HG03575 (cell line): ENCODE measurements around the gene TRIM65.

Source experiments
- ATAC-seq: cut with Tn5 transposase; IDR thresholded peaks from one replicate; pipeline ENCODE4 v1.9.1; 2021; ENCODE audit not compliant: unreplicated experiment, insufficient number of reproducible peaks, low FRiP score; ENCODE audit errors: extremely low read depth

The TRIM65 gene

DNA sequence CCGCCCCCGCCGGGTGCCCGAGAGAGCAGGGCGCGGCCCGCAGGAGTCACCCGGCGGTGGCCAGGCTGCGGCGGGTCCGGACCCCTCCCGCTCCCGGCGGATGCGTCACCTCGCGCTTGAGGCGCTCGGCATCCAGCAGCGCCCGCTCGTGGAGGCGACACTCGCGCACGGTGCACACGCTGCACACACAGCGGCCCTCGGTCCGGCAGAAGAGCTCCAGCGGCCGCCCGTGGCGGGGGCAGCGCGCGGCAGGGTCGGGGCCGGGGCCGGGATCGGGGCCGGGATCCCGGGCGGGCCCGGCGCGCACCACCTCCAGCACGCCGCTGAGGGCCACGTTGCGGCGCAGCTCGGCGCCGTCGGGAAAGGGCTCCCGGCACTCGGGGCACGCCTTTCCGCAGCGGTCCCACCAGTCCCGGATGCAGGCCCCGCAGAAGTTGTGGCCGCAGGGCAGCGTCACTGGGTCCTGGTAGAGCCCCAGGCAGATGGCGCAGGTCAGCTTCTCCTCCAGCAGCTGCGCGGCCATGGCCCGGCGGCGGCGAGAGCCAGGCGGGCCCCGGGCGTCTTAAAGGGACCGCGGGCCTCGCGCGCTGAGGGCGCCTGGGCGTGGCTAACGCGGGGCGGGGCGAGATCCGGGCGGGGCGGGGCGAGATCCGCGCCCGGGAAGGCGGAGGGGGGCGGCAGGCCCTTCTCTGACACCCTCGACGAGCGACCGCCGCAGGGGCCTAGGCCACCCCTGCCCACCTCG, at the start of gene TRIM65:
Gene TRIM65, minus strand, starts transcription at position 537 of the 745 bp plus-strand sequence. Its CDS starts 14 bp downstream, at position 523.
- ATAC-seq: no peak

DNA sequence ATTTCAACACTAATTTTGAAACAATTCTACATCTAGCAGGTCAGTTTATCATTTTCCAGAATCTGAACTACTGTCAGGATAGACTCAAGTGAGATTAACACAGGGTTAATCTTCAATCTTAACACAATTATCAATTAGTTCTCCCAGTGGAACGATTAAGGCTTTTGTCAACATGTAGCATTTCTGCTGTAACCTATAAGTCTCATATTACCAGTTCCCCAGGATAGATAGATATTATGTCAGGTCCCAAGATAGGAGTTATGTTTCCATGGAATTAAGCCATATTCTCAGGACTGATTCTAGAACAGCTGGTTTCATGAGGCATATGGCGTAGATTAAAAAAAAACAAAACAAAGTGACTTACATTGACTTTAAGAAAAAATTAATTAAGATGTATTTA, 48.5 kb upstream of the TRIM65 start:
- ATAC-seq: no peak

GRCh38 chr17:75943491-75943890, 46.7 kb upstream of the TRIM65 start:
- no peak for ATAC-seq

GRCh38 chr17:75942473-75942872, 45.7 kb upstream of the TRIM65 start:
- no peak for ATAC-seq

DNA sequence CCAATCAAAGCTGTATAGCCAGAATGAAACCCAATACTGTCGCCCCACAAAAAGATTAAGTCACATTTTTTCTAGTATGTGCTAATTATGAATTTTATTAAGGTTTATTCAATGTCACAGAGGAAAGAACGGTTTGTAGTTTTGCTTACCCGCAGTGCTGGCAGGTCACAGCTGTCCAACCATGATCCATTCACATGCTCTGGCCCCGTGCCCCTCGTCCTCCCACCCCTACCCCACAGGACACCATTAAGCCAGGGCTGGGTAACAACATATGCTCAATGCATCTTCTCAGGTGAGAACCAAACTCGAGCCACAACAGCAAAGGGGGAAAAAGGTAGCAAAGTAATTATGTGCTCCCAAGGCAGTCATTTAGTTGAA, 44.7 kb upstream of the TRIM65 start:
- ATAC-seq: no peak

- no peak for ATAC-seq
Observed at GRCh38 chr17:75940727-75941441, 44.1 kb upstream of the TRIM65 start, which contains the start of gene FBF1. TSS of gene FBF1 (minus strand) at chr17:75941042. CDS start at chr17:75938149, 2,893 bp downstream.

GRCh38 chr17:75937652-75938051, 40.9 kb upstream of the TRIM65 start:
- no peak for ATAC-seq

- no peak for ATAC-seq
Observed at GRCh38 chr17:75933808-75934207, 37.1 kb upstream of the TRIM65 start.

GRCh38 chr17:75932852-75933251, 36.1 kb upstream of the TRIM65 start:
- no peak for ATAC-seq

DNA sequence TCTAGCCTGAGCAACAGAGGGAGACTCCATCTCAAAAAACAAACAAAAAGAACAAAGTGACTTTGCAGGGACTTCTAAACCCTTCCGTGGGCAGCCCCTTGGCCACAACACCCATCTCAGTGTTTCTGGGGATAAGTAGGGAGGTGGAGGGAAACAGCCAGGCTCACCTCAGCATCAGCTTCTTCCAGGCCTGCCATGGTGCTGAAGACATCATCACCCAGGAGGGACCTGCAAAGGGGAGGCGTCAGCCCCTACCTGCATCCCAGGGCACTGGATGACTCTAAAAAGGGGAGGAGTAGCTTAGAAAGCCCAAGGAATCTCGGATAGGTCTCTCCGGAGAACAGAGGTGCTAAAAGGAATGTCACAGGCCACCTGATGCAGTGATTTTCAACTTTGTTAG, 34.3 kb upstream of the TRIM65 start:
- no peak for ATAC-seq

DNA sequence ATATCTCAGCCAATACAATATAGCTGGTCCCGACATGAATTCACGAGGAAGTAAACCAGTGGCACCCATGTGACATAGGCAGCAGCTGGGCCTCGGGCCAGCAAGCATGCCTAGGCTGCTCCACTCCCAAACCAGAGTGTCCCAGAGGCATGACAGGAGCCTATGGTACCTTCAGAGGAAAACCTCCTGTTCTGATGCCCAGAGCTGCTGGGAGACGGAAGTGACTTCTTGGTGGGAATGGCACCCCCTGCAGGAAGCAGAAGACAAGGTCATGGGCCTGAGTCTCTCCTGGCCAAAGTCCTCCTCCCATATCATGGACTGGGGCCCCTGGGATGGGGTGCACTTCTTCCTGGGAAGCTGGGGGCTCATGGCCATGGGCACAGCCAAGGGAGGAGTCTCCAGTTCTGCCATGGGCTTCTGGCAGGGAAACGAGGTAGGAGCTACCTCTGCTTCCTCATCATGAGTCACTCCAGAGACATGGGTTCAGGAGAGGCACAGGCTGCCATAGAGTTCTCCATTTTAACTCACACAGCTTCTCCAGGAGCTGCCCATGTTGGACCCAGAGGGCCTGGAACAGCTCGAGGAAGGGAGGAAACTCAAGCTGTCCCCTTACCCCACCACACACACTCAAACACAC, 30.7 kb upstream of the TRIM65 start:
- ATAC-seq: no peak

DNA sequence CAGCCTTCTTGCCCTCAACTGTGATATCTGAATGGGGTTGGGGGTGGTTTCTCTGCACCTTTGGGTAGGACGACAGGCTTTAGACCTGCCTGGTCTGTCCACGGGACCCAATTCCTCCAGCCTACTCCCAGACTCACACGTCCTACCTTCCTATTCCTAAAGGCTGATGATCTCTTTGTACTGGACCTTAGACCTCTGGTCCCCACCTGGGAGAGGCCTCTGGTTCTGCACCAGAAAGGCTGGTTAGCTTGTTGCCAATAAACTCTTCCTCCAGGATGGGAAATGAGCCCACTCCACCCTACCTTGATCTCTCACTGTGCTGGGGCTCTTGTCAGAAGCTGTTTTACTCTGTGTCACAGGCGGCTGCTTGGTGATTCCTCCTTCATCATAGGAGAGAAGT, 29.7 kb upstream of the TRIM65 start:
- no peak for ATAC-seq

GRCh38 chr17:75925912-75926311, 29.2 kb upstream of the TRIM65 start:
- ATAC-seq: no peak

GRCh38 chr17:75925103-75925502, 28.4 kb upstream of the TRIM65 start:
- no peak for ATAC-seq

DNA sequence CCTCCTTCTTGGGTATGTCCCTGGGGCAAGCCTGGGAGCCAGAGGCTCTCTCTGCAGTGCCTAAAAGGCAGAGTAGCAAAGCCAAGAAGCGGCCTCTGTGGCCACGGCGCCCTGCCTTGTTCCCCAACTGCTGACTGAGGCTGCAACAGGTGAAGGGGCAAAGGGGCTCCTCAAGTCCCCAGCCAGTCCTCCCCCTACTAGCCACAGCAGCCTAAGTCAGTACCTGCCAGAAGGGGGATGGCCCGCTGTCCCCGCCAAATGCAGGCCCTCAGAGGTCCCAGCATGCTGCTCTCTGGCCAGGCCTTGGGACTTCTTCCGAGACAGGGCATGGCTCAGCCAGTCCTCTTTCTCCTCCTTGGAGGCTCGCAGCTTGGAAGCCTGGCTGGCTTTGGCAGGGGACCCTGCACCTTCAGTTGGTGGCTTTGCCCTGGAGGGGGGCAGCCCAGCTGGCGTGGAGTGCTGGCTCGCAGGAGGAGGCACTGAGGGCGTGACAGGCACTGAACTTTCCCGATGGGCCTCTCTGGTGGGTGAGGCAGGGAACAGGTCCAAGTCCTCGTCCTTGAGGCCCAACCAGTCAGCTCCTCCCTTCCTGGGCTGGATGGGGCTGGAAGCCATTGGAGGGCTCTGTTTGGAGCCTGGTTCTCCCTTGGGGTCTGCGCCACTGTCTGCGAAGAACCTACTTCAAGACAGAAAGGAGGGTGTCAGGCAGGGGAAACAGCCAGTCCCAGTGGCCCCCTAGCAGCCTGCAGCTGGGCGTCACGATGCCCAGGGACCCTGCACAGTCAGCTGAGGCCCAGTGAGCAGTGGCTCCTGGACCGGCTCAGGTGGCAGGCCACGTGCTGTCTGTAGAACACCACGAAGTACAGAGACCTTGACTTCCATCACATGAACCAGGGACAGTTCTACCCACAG, 26.5 kb upstream of the TRIM65 start:
- no peak for ATAC-seq

DNA sequence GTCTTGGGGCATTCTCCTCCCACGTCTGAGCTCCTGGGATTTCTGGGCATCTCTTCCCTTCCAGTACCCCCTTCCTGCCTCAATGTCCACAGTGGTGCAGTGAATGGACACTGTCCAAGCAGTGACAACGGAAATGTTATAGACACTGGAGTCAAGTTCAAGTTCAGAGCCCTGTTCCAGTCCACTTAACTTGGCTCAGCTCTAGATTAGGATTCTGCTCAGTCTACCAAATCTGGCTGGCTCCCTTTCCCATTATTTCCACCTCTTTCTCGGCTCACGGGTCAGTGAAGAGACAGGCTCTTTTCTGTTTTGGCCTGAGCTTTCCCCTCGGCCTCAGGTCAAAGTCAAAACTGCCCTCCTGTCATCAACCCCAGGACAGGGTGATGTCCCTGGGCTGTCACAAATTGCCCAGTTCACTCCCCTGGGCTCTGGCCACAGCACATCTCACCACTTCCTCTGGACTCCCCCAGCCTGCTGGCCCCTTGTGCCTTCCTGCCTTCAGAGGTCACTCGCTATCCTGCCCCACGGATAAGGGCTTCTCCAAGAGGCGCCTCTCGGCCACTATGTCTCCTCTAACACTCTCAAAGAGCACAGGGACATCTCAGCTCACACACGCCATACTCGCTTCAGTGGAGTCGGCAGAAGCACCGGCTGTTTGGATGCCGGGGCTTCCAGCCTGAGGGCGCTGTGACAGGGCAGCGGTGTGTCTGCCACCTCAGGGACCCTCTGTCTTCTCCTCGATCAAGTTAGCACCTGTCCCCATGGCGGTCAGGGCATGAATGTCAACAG, 25.6 kb upstream of the TRIM65 start:
- no peak for ATAC-seq

DNA sequence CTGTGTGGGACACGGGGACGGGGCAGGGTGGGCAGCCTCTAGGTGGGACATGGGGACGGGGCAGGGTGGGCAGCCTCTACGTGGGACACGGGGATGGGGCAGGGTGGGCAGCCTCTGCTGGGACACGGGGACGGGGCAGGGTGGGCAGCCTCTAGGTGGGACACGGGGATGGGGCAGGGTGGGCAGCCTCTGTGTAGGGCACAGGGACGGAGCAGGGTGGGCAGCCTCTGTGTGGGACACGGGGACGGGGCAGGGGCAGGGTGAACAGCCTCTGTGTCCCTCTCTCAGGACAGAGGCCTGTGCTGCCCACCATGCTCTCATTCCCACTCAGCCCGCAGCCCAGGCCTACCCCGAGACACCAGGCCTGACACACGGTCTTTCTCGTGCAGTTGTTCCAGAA, 24.8 kb upstream of the TRIM65 start:
- no peak for ATAC-seq

- no peak for ATAC-seq
Observed at GRCh38 chr17:75920045-75920560, 23.4 kb upstream of the TRIM65 start.
